HepG2 (cell line): Measurements from ENCODE around the gene CAMTA1. TPM values are rescaled to one million over a fixed set of nuclear protein-coding genes. Genes with fewer than 3 reads are reported as not detected.
A peak's percentile ranks its signal among the peaks of the same experiment; 100 is the strongest.

Experiments
- IRF2 ChIP-seq: IDR thresholded peaks from 2 replicates; pipeline ENCODE4 v1.6.1; 2018; ENCODE audit warnings: missing genetic modification reagents, missing compliant biosample characterization
- NR2C2 ChIP-seq: sonication (generic); formaldehyde crosslinking; IDR thresholded peaks from 2 replicates; pipeline ENCODE4 v1.4.0; 2020; ENCODE audit warnings: missing genetic modification reagents, mild to moderate bottlenecking, moderate library complexity, borderline replicate concordance
- PHF8 ChIP-seq: sonication (generic); formaldehyde crosslinking; IDR thresholded peaks from 2 replicates; pipeline ENCODE4 v1.5.0; 2020; ENCODE audit warnings: missing genetic modification reagents
- ZFP37 ChIP-seq: sonication (generic); formaldehyde crosslinking; IDR thresholded peaks from 2 replicates; pipeline ENCODE4 v1.4.0; 2020; ENCODE audit warnings: missing genetic modification reagents, borderline replicate concordance
- ZIK1 ChIP-seq: sonication (generic); formaldehyde crosslinking; IDR thresholded peaks from 2 replicates; pipeline ENCODE4 v1.5.0; 2020; ENCODE audit warnings: mild to moderate bottlenecking, low read depth, missing genetic modification reagents, borderline replicate concordance
- ZNF251 ChIP-seq: sonication (generic); formaldehyde crosslinking; IDR thresholded peaks from 2 replicates; pipeline ENCODE4 v1.9.0; 2021; ENCODE audit warnings: mild to moderate bottlenecking, missing genetic modification reagents
- ZNF382 ChIP-seq: sonication (generic); formaldehyde crosslinking; IDR thresholded peaks from 2 replicates; pipeline ENCODE4 v1.5.0; 2020; ENCODE audit warnings: missing genetic modification reagents, mild to moderate bottlenecking, borderline replicate concordance
- ZNF432 ChIP-seq: sonication (generic); formaldehyde crosslinking; IDR thresholded peaks from 2 replicates; pipeline ENCODE4 v1.5.0; 2020; ENCODE audit warnings: missing genetic modification reagents, mild to moderate bottlenecking, borderline replicate concordance
- ZNF678 ChIP-seq: sonication (generic); formaldehyde crosslinking; IDR thresholded peaks from 2 replicates; pipeline ENCODE4 v1.4.0; 2020; ENCODE audit warnings: mild to moderate bottlenecking, missing genetic modification reagents
- ZNF75D ChIP-seq: sonication (generic); formaldehyde crosslinking; IDR thresholded peaks from 2 replicates; pipeline ENCODE4 v1.8.1; 2023; ENCODE audit warnings: missing genetic modification reagents, mild to moderate bottlenecking, borderline replicate concordance
- ZNF766 ChIP-seq: sonication (generic); formaldehyde crosslinking; IDR thresholded peaks from 2 replicates; pipeline ENCODE4 v1.5.0; 2020; ENCODE audit warnings: missing genetic modification reagents, borderline replicate concordance
- ZSCAN25 ChIP-seq: sonication (generic); formaldehyde crosslinking; IDR thresholded peaks from 2 replicates; pipeline ENCODE4 v1.8.0; 2022; ENCODE audit warnings: mild to moderate bottlenecking, missing genetic modification reagents
- polyA plus RNA-seq, 8 experiments: library from polyadenylated mRNA; depleted of rRNA in 3 of 8; stranded (reverse) in 7 of 8; unstranded in 1 of 8; fragments of >200 nt; fragmentation: Illumina TruSeq in 4 of 8; extraction: Trizol in 4 of 8; gene quantifications; 2 replicates each; pipeline versions ENCODE4 v1.2.1 to v1.2.3, GENCODE V29; 2011 to 2016; ENCODE audit warnings: low read depth in 4 of 8, missing spikeins in 1 of 8, mixed read lengths in 1 of 8; ENCODE audit not compliant: insufficient read depth in 1 of 8
- total RNA-seq, 5 experiments: library from RNA; depleted of rRNA; stranded (reverse); fragments of >200 nt; fragmentation: Illumina TruSeq; extraction: Trizol; gene quantifications; 2 replicates each; pipeline ENCODE4 v1.2.3, GENCODE V29; 2016; ENCODE audit warnings: low read depth in 1 of 5
- TF ChIP-seq, protein P1 (sequence below): sonication (generic); formaldehyde crosslinking; IDR thresholded peaks from 2 replicates; pipeline ENCODE4 v1.8.1; 2023; ENCODE audit warnings: mild to moderate bottlenecking, missing genetic modification reagents
- TF ChIP-seq, protein P2 (sequence below), 2 experiments: sonication (generic) in 1 of 2; formaldehyde crosslinking in 1 of 2; IDR thresholded peaks; 2 replicates each; pipeline versions ENCODE4 v1.6.1 to v1.9.0; 2014 to 2022; ENCODE audit warnings: antibody characterized with exemption in 1 of 2, borderline replicate concordance in 1 of 2, inconsistent platforms in 1 of 2, low read depth in 1 of 2, missing genetic modification reagents in 1 of 2
- TF ChIP-seq, protein P3 (sequence below): sonication (generic); formaldehyde crosslinking; IDR thresholded peaks from 2 replicates; pipeline ENCODE4 v1.4.0; 2020; ENCODE audit warnings: missing genetic modification reagents, borderline replicate concordance

Gene CAMTA1
- total and polyA plus RNA-seq, 2 of the 13 experiments (the other 11 are each of a cell fraction or from before 2014, with no cell fraction given), result 25.0 to 36.4 TPM

DNA sequence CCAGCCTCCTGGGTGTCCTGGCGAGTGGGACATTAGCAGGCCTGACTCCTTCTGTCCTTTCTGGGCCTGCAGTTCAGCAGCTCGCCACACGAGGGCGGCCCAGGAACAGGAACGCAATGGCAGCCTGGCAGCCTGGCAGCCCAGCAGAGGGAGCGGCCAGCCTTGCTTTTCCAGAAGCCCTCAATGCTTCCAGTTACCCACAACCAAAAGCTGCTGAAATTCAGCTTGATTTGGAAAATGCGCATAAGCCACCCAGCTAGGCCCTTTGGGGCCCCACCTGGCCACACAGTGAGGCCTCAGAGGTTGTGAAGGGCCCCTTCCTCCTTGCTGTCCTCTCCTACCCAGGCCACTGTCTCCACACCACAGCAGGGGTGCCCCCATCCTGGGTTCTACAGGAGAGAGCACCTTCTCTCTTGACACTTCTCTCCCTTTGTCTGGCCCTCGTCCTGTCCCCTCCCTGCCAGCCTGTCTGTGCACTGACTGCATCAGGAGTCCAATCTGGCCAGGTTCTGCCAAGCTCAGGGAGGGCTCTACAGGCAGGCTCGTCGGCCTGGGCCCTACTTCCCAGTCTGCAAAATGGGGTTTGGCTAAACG lies 882.5 kb downstream of the CAMTA1 start (continued):
- no peak for TF ChIP-seq ZNF432 (CRISPR knock-in tag)
- TF ChIP-seq ZNF766 (CRISPR knock-in tag), result no peak
- TF ChIP-seq ZNF75D (CRISPR knock-in tag), result no peak
- TF ChIP-seq, protein P1, sequence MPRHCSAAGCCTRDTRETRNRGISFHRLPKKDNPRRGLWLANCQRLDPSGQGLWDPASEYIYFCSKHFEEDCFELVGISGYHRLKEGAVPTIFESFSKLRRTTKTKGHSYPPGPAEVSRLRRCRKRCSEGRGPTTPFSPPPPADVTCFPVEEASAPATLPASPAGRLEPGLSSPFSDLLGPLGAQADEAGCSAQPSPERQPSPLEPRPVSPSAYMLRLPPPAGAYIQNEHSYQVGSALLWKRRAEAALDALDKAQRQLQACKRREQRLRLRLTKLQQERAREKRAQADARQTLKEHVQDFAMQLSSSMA (CRISPR knock-in tag), result 0 out of 2 replicates have a peak, but pooled peaks have one; percentile 36
- TF ChIP-seq ZFP37 (CRISPR knock-in tag), result no peak
- TF ChIP-seq ZSCAN25, result no peak
- TF ChIP-seq ZNF251, result no peak
- no peak for TF ChIP-seq ZIK1 (CRISPR knock-in tag)
- TF ChIP-seq, protein P2, sequence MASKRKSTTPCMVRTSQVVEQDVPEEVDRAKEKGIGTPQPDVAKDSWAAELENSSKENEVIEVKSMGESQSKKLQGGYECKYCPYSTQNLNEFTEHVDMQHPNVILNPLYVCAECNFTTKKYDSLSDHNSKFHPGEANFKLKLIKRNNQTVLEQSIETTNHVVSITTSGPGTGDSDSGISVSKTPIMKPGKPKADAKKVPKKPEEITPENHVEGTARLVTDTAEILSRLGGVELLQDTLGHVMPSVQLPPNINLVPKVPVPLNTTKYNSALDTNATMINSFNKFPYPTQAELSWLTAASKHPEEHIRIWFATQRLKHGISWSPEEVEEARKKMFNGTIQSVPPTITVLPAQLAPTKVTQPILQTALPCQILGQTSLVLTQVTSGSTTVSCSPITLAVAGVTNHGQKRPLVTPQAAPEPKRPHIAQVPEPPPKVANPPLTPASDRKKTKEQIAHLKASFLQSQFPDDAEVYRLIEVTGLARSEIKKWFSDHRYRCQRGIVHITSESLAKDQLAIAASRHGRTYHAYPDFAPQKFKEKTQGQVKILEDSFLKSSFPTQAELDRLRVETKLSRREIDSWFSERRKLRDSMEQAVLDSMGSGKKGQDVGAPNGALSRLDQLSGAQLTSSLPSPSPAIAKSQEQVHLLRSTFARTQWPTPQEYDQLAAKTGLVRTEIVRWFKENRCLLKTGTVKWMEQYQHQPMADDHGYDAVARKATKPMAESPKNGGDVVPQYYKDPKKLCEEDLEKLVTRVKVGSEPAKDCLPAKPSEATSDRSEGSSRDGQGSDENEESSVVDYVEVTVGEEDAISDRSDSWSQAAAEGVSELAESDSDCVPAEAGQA (IDR thresholded peaks at IDR 0.05; ENCODE audit: low read depth), result no peak
- TF ChIP-seq, protein P2 (CRISPR knock-in tag; IDR thresholded peaks at IDR 0.05; ENCODE audit: borderline replicate concordance), result no peak
- no peak for TF ChIP-seq NR2C2 (CRISPR knock-in tag)
- TF ChIP-seq ZNF678 (CRISPR knock-in tag), result no peak
- TF ChIP-seq ZNF382 (CRISPR knock-in tag), result no peak
- TF ChIP-seq IRF2, result no peak; the same call in 1 of the 2 replicates
- peak; percentile 29; the same call in 1 of the 2 replicates for TF ChIP-seq PHF8 (CRISPR knock-in tag)
- TF ChIP-seq, protein P3, sequence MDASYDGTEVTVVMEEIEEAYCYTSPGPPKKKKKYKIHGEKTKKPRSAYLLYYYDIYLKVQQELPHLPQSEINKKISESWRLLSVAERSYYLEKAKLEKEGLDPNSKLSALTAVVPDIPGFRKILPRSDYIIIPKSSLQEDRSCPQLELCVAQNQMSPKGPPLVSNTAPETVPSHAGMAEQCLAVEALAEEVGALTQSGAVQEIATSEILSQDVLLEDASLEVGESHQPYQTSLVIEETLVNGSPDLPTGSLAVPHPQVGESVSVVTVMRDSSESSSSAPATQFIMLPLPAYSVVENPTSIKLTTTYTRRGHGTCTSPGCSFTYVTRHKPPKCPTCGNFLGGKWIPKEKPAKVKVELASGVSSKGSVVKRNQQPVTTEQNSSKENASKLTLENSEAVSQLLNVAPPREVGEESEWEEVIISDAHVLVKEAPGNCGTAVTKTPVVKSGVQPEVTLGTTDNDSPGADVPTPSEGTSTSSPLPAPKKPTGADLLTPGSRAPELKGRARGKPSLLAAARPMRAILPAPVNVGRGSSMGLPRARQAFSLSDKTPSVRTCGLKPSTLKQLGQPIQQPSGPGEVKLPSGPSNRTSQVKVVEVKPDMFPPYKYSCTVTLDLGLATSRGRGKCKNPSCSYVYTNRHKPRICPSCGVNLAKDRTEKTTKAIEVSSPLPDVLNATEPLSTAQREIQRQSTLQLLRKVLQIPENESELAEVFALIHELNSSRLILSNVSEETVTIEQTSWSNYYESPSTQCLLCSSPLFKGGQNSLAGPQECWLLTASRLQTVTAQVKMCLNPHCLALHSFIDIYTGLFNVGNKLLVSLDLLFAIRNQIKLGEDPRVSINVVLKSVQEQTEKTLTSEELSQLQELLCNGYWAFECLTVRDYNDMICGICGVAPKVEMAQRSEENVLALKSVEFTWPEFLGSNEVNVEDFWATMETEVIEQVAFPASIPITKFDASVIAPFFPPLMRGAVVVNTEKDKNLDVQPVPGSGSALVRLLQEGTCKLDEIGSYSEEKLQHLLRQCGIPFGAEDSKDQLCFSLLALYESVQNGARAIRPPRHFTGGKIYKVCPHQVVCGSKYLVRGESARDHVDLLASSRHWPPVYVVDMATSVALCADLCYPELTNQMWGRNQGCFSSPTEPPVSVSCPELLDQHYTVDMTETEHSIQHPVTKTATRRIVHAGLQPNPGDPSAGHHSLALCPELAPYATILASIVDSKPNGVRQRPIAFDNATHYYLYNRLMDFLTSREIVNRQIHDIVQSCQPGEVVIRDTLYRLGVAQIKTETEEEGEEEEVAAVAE (CRISPR knock-in tag), result no peak
